Spleen (tissue), 11 donors: ENCODE measurements around the gene LSS. TPM values are rescaled to one million over a fixed set of nuclear protein-coding genes. Genes with fewer than 3 reads are reported as not detected.
A peak's percentile ranks its signal among the peaks of the same experiment; 100 is the strongest.

ENCODE experiments used
- DNase-seq: peaks from one replicate; pipeline ENCODE4 v3.0.0-alpha.2; 2020
- H3K27ac ChIP-seq, 8 donors: fragments of 200-600 bp; sonication (generic) in 7 of 8; 1 replicate in 4 of 8; 2 replicates in 4 of 8; pipeline versions ENCODE4 v1.5.0 to v1.8.0; 2016 to 2021; ENCODE audit warnings: inconsistent platforms in 4 of 8, mild to moderate bottlenecking in 4 of 8, moderate library complexity in 1 of 8
- H3K27me3 ChIP-seq, 7 donors: fragments of 200-600 bp; sonication (generic) in 6 of 7; replicated peaks in 1 of 7; 1 replicate in 4 of 7; 2 replicates in 3 of 7; pipeline versions ENCODE4 v1.5.0 to v1.8.0; 2016 to 2021; ENCODE audit warnings: inconsistent platforms in 3 of 7, mild to moderate bottlenecking in 1 of 7
- H3K36me3 ChIP-seq, 6 donors: fragments of 200-600 bp; sonication (generic) in 5 of 6; 1 replicate in 4 of 6; 2 replicates in 2 of 6; pipeline versions ENCODE4 v1.5.0 to v1.8.0; 2016 to 2021; ENCODE audit warnings: inconsistent platforms in 2 of 6
- H3K4me1 ChIP-seq, 6 donors: fragments of 200-600 bp; sonication (generic) in 5 of 6; 1 replicate in 3 of 6; 2 replicates in 3 of 6; pipeline versions ENCODE4 v1.5.0 to v1.8.0; 2016 to 2021; ENCODE audit warnings: inconsistent platforms in 3 of 6
- H3K4me3 ChIP-seq, 8 donors: fragments of 200-600 bp; sonication (generic) in 7 of 8; 1 replicate in 4 of 8; 2 replicates in 4 of 8; pipeline versions ENCODE4 v1.5.0 to v1.8.0; 2016 to 2021; ENCODE audit warnings: inconsistent platforms in 4 of 8, mild to moderate bottlenecking in 4 of 8, moderate library complexity in 2 of 8
- H3K9me3 ChIP-seq, 8 donors: fragments of 200-600 bp; sonication (generic) in 7 of 8; 1 replicate in 4 of 8; 2 replicates in 4 of 8; pipeline versions ENCODE4 v1.5.0 to v1.8.0; 2016 to 2021; ENCODE audit warnings: inconsistent platforms in 4 of 8
- POLR2A ChIP-seq, 3 donors: fragments of 450-650 bp; IDR thresholded peaks; one replicate each; pipeline ENCODE4 v1.5.1; 2017; ENCODE audit warnings: antibody characterized with exemption in 3 of 3, mild to moderate bottlenecking in 1 of 3
- POLR2AphosphoS5 ChIP-seq, 3 donors: sonication (generic); formaldehyde crosslinking; IDR thresholded peaks; one replicate each; pipeline ENCODE4 v1.5.1; 2017; ENCODE audit warnings: antibody characterized with exemption in 3 of 3
- WGBS, 5 donors: extraction: QIAGEN DNeasy Blood & Tissue Kit in 3 of 5; methylation state at CpG; one replicate each; pipeline versions ENCODE4 v1.1.5 to v1.1.7; 2013 to 2018; 5-methylcytosine and 5-hydroxymethylcytosine counted together
- intact Hi-C: fragments of 100-400 bp; cut with DNase I; formaldehyde crosslinking; loops from one replicate; pipeline ENCODE4 v1.15.0; 2023; ENCODE audit warnings: low total_unique reads
- polyA plus RNA-seq, 3 donors: library from polyadenylated mRNA; stranded (reverse); fragments of 200-250 nt; gene quantifications; one replicate each; pipeline ENCODE4 v1.2.1, GENCODE V29; 2013
- total RNA-seq, 7 donors: library from RNA; depleted of rRNA in 3 of 7; stranded (reverse); fragments of >200 nt in 3 of 7; fragmentation: NEBNext Ultra II Directional in 4 of 7; extraction: Animal tissue kit (Norgen Biotek cat#: 25700) in 4 of 7; gene quantifications; one replicate each; pipeline versions ENCODE4 v1.1.0 to v1.2.1, GENCODE V29; 2016 to 2021
- TF ChIP-seq, protein P1 (sequence below), 11 experiments: fragments of 200-600 bp in 7 of 11; fragments of 450-650 bp in 4 of 11; sonication (generic) in 4 of 11; IDR thresholded peaks in 8 of 11; conservative IDR thresholded peaks in 3 of 11; 1 replicate in 7 of 11; 2 replicates in 4 of 11; pipeline versions ENCODE4 v1.4.0 to v1.8.0; 2016 to 2021; ENCODE audit warnings: antibody characterized with exemption in 11 of 11, inconsistent platforms in 4 of 11, mild to moderate bottlenecking in 1 of 11
- donor health status: healthy with polysubstance abuse.
- donor health status: DM: no; HTN: no; CAD: no; lungs with moderate emphysema.
- donor health status: DM: no; HTN: no; CAD: no.
- donor health status: Bipolar disorder and iron deficiency.
- donor health status: healthy.
- donor health status: DM: no; HTN: no; CAD: no.
- donor health status: DM: yes; HTN: yes; CAD: no.

The LSS gene
- total and polyA plus RNA-seq, 10 donors: 6.3 to 31.2 (median 24.5) TPM

- no peak overlapping the region for H3K4me3 ChIP-seq
- no peaks in the 10 kb centered on the region for H3K9me3 ChIP-seq
- H3K4me1 ChIP-seq: no peaks in the 10 kb centered on the region
- TF ChIP-seq POLR2A (IDR thresholded peaks at IDR 0.05) (no peak), POLR2AphosphoS5 (IDR thresholded peaks at IDR 0.05) (no peak)
- TF ChIP-seq, protein P1, sequence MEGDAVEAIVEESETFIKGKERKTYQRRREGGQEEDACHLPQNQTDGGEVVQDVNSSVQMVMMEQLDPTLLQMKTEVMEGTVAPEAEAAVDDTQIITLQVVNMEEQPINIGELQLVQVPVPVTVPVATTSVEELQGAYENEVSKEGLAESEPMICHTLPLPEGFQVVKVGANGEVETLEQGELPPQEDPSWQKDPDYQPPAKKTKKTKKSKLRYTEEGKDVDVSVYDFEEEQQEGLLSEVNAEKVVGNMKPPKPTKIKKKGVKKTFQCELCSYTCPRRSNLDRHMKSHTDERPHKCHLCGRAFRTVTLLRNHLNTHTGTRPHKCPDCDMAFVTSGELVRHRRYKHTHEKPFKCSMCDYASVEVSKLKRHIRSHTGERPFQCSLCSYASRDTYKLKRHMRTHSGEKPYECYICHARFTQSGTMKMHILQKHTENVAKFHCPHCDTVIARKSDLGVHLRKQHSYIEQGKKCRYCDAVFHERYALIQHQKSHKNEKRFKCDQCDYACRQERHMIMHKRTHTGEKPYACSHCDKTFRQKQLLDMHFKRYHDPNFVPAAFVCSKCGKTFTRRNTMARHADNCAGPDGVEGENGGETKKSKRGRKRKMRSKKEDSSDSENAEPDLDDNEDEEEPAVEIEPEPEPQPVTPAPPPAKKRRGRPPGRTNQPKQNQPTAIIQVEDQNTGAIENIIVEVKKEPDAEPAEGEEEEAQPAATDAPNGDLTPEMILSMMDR (IDR thresholded peaks at IDR 0.05 in 8 of 11, conservative IDR thresholded peaks at IDR 0.05 in 3 of 11): no peak
- H3K27me3 ChIP-seq: no peaks in the 10 kb centered on the region
- intact Hi-C loops: no loop called here
- no peak overlapping the region for H3K27ac ChIP-seq
- peaks cover 0 to 99% (median 52%) of the 10 kb centered on the region in 6 donors for H3K36me3 ChIP-seq
- DNase-seq: peak; percentile 67
- 87 to 96% (median 94%) methylated on average over 15 to 23 of the region's 23 CpGs for WGBS, 5 donors
Measured at GRCh38 chr21:46208761-46209721, 19.5 kb downstream of the LSS start.

- no peaks in the 10 kb centered on the region for H3K4me1 ChIP-seq
- 89 to 94% (median 93%) methylated on average over 17 to 27 of the region's 27 CpGs for WGBS, 5 donors
- H3K4me3 ChIP-seq: no peak overlapping the region
- peaks cover 0 to 99% (median 53%) of the 10 kb centered on the region in 6 donors for H3K36me3 ChIP-seq
- no peaks in the 10 kb centered on the region for H3K27me3 ChIP-seq
- H3K9me3 ChIP-seq: no peaks in the 10 kb centered on the region
- no peak overlapping the region for H3K27ac ChIP-seq
- intact Hi-C loops: no loop called here
- TF ChIP-seq POLR2AphosphoS5 (IDR thresholded peaks at IDR 0.05) (no peak), POLR2A (IDR thresholded peaks at IDR 0.05) (no peak)
- TF ChIP-seq, protein P1 (IDR thresholded peaks at IDR 0.05 in 8 of 11, conservative IDR thresholded peaks at IDR 0.05 in 3 of 11): no peak
- peak; percentile 44 for DNase-seq
Measured at GRCh38 chr21:46207920-46208591, 20.5 kb downstream of the LSS start.

DNA sequence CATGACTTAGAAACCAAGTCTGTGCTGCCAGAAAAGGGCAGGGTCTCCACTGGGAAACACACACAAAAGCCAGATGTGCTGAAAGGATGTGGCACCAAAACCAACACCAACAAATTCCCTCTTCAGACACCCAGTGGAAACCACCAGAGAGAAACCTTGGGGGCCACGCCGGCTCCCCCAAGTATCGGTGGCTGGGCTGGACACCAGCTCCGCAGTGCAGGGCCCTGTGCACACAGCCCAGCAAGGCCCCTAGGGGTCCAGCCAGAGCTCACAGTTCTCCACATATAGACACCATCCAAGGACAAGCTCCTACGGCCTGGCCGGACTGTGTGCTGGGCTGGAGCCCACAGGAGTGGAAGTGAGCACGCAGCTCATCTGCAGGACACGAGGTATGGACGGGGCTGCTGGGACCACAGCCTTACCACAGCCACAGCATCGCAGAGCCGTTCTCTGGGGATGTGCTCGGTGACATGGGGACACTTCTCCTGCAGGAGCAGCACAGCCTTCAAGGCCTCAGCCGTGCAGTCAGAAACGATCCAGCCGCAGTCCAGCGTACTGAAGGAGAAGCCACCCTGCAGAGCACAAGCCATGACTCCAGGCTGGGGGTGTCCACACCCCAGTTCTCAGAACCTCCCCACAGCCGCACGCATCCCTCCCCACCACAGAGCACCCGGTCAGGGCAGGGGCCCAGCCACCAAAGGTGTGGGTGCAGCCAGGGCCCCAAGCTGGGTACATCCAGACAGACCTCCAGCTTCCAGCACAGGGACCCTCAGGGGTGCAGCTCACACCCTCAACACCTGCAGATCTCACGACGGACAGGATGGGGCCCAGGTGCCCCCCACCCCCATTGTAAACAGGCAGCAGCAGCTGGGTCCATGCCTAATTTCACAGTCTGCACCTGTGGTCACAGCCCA is 21.3 kb downstream of the LSS start:
- intact Hi-C loops: no loop called here
- no peaks in the 10 kb centered on the region for H3K4me1 ChIP-seq
- 89 to 98% (median 95%) methylated on average over 11 to 21 of the region's 21 CpGs for WGBS, 5 donors
- H3K27me3 ChIP-seq: no peaks in the 10 kb centered on the region
- H3K4me3 ChIP-seq: no peak overlapping the region
- TF ChIP-seq POLR2AphosphoS5 (IDR thresholded peaks at IDR 0.05) (no peak), POLR2A (IDR thresholded peaks at IDR 0.05) (no peak)
- TF ChIP-seq, protein P1 (IDR thresholded peaks at IDR 0.05 in 8 of 11, conservative IDR thresholded peaks at IDR 0.05 in 3 of 11): no peak
- H3K27ac ChIP-seq: no peak overlapping the region
- no peaks in the 10 kb centered on the region for H3K9me3 ChIP-seq
- DNase-seq: peak; percentile 63
- peaks cover 0 to 98% (median 52%) of the 10 kb centered on the region in 6 donors for H3K36me3 ChIP-seq
